Spleen (tissue), 11 donors: ENCODE results near the gene ZNF606. TPM values are rescaled to one million over a fixed set of nuclear protein-coding genes. Genes with fewer than 3 reads are reported as not detected.

Experiments used
- DNase-seq: peaks from one replicate; pipeline ENCODE4 v3.0.0-alpha.2; 2020
- H3K27ac ChIP-seq, 8 donors: fragments of 200-600 bp; sonication (generic) in 7 of 8; 1 replicate in 4 of 8; 2 replicates in 4 of 8; pipeline versions ENCODE4 v1.5.0 to v1.8.0; 2016 to 2021; ENCODE audit warnings: inconsistent platforms in 4 of 8, mild to moderate bottlenecking in 4 of 8, moderate library complexity in 1 of 8
- H3K27me3 ChIP-seq, 7 donors: fragments of 200-600 bp; sonication (generic) in 6 of 7; replicated peaks in 1 of 7; 1 replicate in 4 of 7; 2 replicates in 3 of 7; pipeline versions ENCODE4 v1.5.0 to v1.8.0; 2016 to 2021; ENCODE audit warnings: inconsistent platforms in 3 of 7, mild to moderate bottlenecking in 1 of 7
- H3K36me3 ChIP-seq, 6 donors: fragments of 200-600 bp; sonication (generic) in 5 of 6; 1 replicate in 4 of 6; 2 replicates in 2 of 6; pipeline versions ENCODE4 v1.5.0 to v1.8.0; 2016 to 2021; ENCODE audit warnings: inconsistent platforms in 2 of 6
- H3K4me1 ChIP-seq, 6 donors: fragments of 200-600 bp; sonication (generic) in 5 of 6; 1 replicate in 3 of 6; 2 replicates in 3 of 6; pipeline versions ENCODE4 v1.5.0 to v1.8.0; 2016 to 2021; ENCODE audit warnings: inconsistent platforms in 3 of 6
- H3K4me3 ChIP-seq, 8 donors: fragments of 200-600 bp; sonication (generic) in 7 of 8; 1 replicate in 4 of 8; 2 replicates in 4 of 8; pipeline versions ENCODE4 v1.5.0 to v1.8.0; 2016 to 2021; ENCODE audit warnings: inconsistent platforms in 4 of 8, mild to moderate bottlenecking in 4 of 8, moderate library complexity in 2 of 8
- H3K9me3 ChIP-seq, 8 donors: fragments of 200-600 bp; sonication (generic) in 7 of 8; 1 replicate in 4 of 8; 2 replicates in 4 of 8; pipeline versions ENCODE4 v1.5.0 to v1.8.0; 2016 to 2021; ENCODE audit warnings: inconsistent platforms in 4 of 8
- POLR2A ChIP-seq, 3 donors: fragments of 450-650 bp; IDR thresholded peaks; one replicate each; pipeline ENCODE4 v1.5.1; 2017; ENCODE audit warnings: antibody characterized with exemption in 3 of 3, mild to moderate bottlenecking in 1 of 3
- POLR2AphosphoS5 ChIP-seq, 3 donors: sonication (generic); formaldehyde crosslinking; IDR thresholded peaks; one replicate each; pipeline ENCODE4 v1.5.1; 2017; ENCODE audit warnings: antibody characterized with exemption in 3 of 3
- WGBS, 5 donors: extraction: QIAGEN DNeasy Blood & Tissue Kit in 3 of 5; methylation state at CpG; one replicate each; pipeline versions ENCODE4 v1.1.5 to v1.1.7; 2013 to 2018; 5-methylcytosine and 5-hydroxymethylcytosine counted together
- intact Hi-C: fragments of 100-400 bp; cut with DNase I; formaldehyde crosslinking; loops from one replicate; pipeline ENCODE4 v1.15.0; 2023; ENCODE audit warnings: low total_unique reads
- polyA plus RNA-seq, 3 donors: library from polyadenylated mRNA; stranded (reverse); fragments of 200-250 nt; gene quantifications; one replicate each; pipeline ENCODE4 v1.2.1, GENCODE V29; 2013
- total RNA-seq, 7 donors: library from RNA; depleted of rRNA in 3 of 7; stranded (reverse); fragments of >200 nt in 3 of 7; fragmentation: NEBNext Ultra II Directional in 4 of 7; extraction: Animal tissue kit (Norgen Biotek cat#: 25700) in 4 of 7; gene quantifications; one replicate each; pipeline versions ENCODE4 v1.1.0 to v1.2.1, GENCODE V29; 2016 to 2021
- TF ChIP-seq, protein P1 (sequence below), 11 experiments: fragments of 200-600 bp in 7 of 11; fragments of 450-650 bp in 4 of 11; sonication (generic) in 4 of 11; IDR thresholded peaks in 8 of 11; conservative IDR thresholded peaks in 3 of 11; 1 replicate in 7 of 11; 2 replicates in 4 of 11; pipeline versions ENCODE4 v1.4.0 to v1.8.0; 2016 to 2021; ENCODE audit warnings: antibody characterized with exemption in 11 of 11, inconsistent platforms in 4 of 11, mild to moderate bottlenecking in 1 of 11
- donor health status: healthy with polysubstance abuse.
- donor health status: DM: no; HTN: no; CAD: no; lungs with moderate emphysema.
- donor health status: DM: no; HTN: no; CAD: no.
- donor health status: Bipolar disorder and iron deficiency.
- donor health status: healthy.
- donor health status: DM: no; HTN: no; CAD: no.
- donor health status: DM: yes; HTN: yes; CAD: no.

ZNF606 gene
- total and polyA plus RNA-seq, 10 donors: 5.6 to 25.3 (median 16.1) TPM

- DNase-seq: no peak
- Histone ChIP-seq H3K27me3 (no peaks in the 10 kb centered on the region), H3K9me3 (peaks cover 23 to 100% (median 99%) of the 10 kb centered on the region in 8 donors), H3K27ac (no peak overlapping the region), H3K4me3 (no peak overlapping the region), H3K36me3 (peaks cover 24 to 100% (median 70%) of the 10 kb centered on the region in 6 donors), H3K4me1 (no peaks in the 10 kb centered on the region)
- intact Hi-C loops: no loop called here
- TF ChIP-seq POLR2AphosphoS5 (IDR thresholded peaks at IDR 0.05): no peak
- TF ChIP-seq POLR2A (IDR thresholded peaks at IDR 0.05): no peak
- TF ChIP-seq, protein P1, sequence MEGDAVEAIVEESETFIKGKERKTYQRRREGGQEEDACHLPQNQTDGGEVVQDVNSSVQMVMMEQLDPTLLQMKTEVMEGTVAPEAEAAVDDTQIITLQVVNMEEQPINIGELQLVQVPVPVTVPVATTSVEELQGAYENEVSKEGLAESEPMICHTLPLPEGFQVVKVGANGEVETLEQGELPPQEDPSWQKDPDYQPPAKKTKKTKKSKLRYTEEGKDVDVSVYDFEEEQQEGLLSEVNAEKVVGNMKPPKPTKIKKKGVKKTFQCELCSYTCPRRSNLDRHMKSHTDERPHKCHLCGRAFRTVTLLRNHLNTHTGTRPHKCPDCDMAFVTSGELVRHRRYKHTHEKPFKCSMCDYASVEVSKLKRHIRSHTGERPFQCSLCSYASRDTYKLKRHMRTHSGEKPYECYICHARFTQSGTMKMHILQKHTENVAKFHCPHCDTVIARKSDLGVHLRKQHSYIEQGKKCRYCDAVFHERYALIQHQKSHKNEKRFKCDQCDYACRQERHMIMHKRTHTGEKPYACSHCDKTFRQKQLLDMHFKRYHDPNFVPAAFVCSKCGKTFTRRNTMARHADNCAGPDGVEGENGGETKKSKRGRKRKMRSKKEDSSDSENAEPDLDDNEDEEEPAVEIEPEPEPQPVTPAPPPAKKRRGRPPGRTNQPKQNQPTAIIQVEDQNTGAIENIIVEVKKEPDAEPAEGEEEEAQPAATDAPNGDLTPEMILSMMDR (IDR thresholded peaks at IDR 0.05 in 8 of 11, conservative IDR thresholded peaks at IDR 0.05 in 3 of 11): no peak
- 0 to 97% (median 96%) methylated on average over 1 of the region's 1 CpG for WGBS, 5 donors
Observed at GRCh38 chr19:57992841-57993240, 9.8 kb downstream of the ZNF606 start.

DNA sequence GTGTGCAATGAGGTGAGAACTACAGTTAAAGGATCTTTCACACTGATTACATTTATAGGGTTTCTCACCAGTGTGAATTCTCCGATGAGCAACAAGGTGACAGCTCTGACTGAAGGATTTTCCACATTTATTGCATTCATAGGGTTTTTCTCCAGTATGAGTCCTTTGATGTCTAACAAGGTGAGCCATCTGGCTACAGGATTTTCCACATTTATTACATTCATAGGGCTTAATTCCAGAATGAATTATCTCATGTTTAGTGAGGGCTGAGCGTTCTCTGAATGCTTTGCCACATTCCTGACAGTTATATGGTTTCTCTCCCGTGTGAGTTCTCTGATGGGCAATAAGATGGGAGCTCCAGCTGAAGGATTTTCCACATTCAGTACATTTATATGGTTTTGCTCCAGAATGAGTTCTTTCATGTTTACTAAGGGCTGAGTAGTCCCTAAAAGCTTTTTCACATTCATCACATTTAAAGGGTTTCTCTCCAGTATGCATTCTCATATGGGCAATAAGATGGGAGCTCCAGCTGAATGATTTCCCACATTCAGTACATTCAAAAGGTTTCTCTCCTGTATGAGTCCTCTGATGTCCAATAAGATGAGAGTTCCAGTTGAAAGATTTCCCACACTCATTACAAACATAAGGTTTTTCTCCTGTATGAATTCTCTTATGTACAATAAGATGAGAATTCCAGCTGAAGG, 23.9 kb downstream of the ZNF606 start:
- Histone ChIP-seq H3K36me3 (peaks cover 36 to 98% (median 66%) of the 10 kb centered on the region in 6 donors), H3K9me3 (peaks cover 63 to 100% (median 100%) of the 10 kb centered on the region in 8 donors), H3K4me3 (no peak overlapping the region), H3K4me1 (no peaks in the 10 kb centered on the region), H3K27ac (no peak overlapping the region), H3K27me3 (no peaks in the 10 kb centered on the region)
- WGBS, 5 donors: 89 to 97% (median 92%) methylated on average over 3 of the region's 3 CpGs
- intact Hi-C loops: no loop called here
- DNase-seq: no peak
- TF ChIP-seq POLR2A (IDR thresholded peaks at IDR 0.05) (no peak), POLR2AphosphoS5 (IDR thresholded peaks at IDR 0.05) (no peak)
- TF ChIP-seq, protein P1 (IDR thresholded peaks at IDR 0.05 in 8 of 11, conservative IDR thresholded peaks at IDR 0.05 in 3 of 11): no peak

DNA sequence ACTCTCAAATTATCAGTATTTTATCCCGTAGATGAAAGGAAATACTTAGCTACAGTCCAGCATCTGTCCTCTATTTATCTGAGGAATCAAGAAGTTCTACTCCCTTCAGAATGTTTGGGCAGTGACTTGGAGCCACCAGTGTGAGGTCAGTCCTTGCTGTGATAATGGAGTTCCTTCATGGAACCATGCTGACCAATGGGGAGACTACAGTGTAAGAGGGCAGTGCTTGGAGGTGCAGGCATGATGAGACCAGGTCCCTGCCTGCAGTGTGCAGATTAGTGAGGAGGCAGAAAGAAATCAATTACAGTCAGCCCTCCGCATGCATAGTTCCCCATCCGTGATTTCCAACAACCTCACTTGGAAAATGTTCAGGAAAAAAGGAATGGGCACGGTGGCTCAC, 28.2 kb downstream of the ZNF606 start, which contains the start of gene C19orf18:
Gene C19orf18 (minus strand): TSS at position 101 of the 400 bp plus-strand sequence. CDS start 102 bp downstream, outside the sequence.
- TF ChIP-seq, protein P1 (IDR thresholded peaks at IDR 0.05 in 8 of 11, conservative IDR thresholded peaks at IDR 0.05 in 3 of 11): no peak
- TF ChIP-seq POLR2A (IDR thresholded peaks at IDR 0.05) (no peak), POLR2AphosphoS5 (IDR thresholded peaks at IDR 0.05) (no peak)
- WGBS, 5 donors: 89 to 95% (median 94%) methylated on average over 4 of the region's 4 CpGs
- Histone ChIP-seq H3K27ac (no peak within 1 kb of the TSS), H3K4me3 (no peak within 1 kb of the TSS), H3K9me3 (peaks cover 48 to 100% (median 100%) of the 10 kb centered on the region in 8 donors), H3K27me3 (no peaks in the 10 kb centered on the region), H3K36me3 (peaks cover 7 to 70% (median 26%) of the 10 kb centered on the region in 6 donors), H3K4me1 (no peaks in the 10 kb centered on the region)
- no peak for DNase-seq
- intact Hi-C loops: no loop called here

- no peak overlapping the region for H3K4me3 ChIP-seq
Observed at GRCh38 chr19:57964761-57965160, 37.9 kb downstream of the ZNF606 start.

More at GRCh38 chr19:57964761-57965160, 37.9 kb downstream of the ZNF606 start:
- TF ChIP-seq, protein P1 (IDR thresholded peaks at IDR 0.05 in 8 of 11, conservative IDR thresholded peaks at IDR 0.05 in 3 of 11): no peak
- peaks cover 0 to 51% (median 4%) of the 10 kb centered on the region in 6 donors for H3K36me3 ChIP-seq
- intact Hi-C loops: no loop called here
- H3K27me3 ChIP-seq: no peaks in the 10 kb centered on the region
- H3K4me1 ChIP-seq: no peaks in the 10 kb centered on the region
- H3K27ac ChIP-seq: no peak overlapping the region
- peaks cover 15 to 100% (median 100%) of the 10 kb centered on the region in 8 donors for H3K9me3 ChIP-seq
- 76 to 92% (median 88%) methylated on average over 8 of the region's 8 CpGs for WGBS, 5 donors
- no peak for DNase-seq
